Measurements from ENCODE around the gene ROGDI.

Gene ROGDI

GRCh38 chr16:4830408-4830807 lies 28.0 kb upstream of the ROGDI start:
- H3K4me3 ChIP-seq (ENCODE audit: low read depth, low read length), result no peak overlapping the region
- TF ChIP-seq, protein P1, sequence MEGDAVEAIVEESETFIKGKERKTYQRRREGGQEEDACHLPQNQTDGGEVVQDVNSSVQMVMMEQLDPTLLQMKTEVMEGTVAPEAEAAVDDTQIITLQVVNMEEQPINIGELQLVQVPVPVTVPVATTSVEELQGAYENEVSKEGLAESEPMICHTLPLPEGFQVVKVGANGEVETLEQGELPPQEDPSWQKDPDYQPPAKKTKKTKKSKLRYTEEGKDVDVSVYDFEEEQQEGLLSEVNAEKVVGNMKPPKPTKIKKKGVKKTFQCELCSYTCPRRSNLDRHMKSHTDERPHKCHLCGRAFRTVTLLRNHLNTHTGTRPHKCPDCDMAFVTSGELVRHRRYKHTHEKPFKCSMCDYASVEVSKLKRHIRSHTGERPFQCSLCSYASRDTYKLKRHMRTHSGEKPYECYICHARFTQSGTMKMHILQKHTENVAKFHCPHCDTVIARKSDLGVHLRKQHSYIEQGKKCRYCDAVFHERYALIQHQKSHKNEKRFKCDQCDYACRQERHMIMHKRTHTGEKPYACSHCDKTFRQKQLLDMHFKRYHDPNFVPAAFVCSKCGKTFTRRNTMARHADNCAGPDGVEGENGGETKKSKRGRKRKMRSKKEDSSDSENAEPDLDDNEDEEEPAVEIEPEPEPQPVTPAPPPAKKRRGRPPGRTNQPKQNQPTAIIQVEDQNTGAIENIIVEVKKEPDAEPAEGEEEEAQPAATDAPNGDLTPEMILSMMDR (IDR thresholded peaks at IDR 0.05; ENCODE audit: insufficient read depth, low read depth, low read length, missing control alignments), result no peak
- no peak for DNase-seq (ENCODE audit: low read depth)

- no peak overlapping the region for H3K4me3 ChIP-seq (ENCODE audit: low read depth, low read length)
- TF ChIP-seq, protein P1 (IDR thresholded peaks at IDR 0.05; ENCODE audit: insufficient read depth, low read depth, low read length, missing control alignments), result no peak
- no peak for DNase-seq (ENCODE audit: low read depth)
Measured at GRCh38 chr16:4828567-4829321, 26.3 kb upstream of the ROGDI start.

DNA sequence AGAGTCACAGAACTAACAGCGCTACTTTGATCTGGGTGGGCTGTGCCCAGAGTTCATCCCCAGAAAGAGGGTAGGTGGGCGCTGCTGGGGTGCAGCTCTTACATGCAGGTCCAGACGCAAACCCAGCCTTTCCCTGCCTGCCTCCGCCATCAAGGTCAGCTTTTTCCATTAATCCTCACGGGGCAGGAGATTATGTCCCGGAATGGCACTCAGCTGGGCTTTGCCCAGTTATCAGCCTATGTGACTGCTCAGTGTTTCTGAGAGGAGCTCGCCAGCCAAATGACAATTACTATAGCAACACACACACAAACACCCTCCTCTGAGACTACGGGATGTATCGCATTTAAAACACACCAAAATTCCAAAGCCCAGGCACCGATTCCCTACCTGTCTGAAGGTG lies 24.5 kb upstream of the ROGDI start:
- DNase-seq (ENCODE audit: low read depth), result no peak
- H3K4me3 ChIP-seq (ENCODE audit: low read depth, low read length), result no peak overlapping the region
- TF ChIP-seq, protein P1 (IDR thresholded peaks at IDR 0.05; ENCODE audit: insufficient read depth, low read depth, low read length, missing control alignments), result no peak

GRCh38 chr16:4826526-4826925 lies 24.1 kb upstream of the ROGDI start:
- TF ChIP-seq, protein P1 (IDR thresholded peaks at IDR 0.05; ENCODE audit: insufficient read depth, low read depth, low read length, missing control alignments), result no peak
- no peak for DNase-seq (ENCODE audit: low read depth)
- no peak overlapping the region for H3K4me3 ChIP-seq (ENCODE audit: low read depth, low read length)

GRCh38 chr16:4825196-4825595 lies 22.8 kb upstream of the ROGDI start:
- no peak for DNase-seq (ENCODE audit: low read depth)
- H3K4me3 ChIP-seq (ENCODE audit: low read depth, low read length), result no peak overlapping the region
- TF ChIP-seq, protein P1 (IDR thresholded peaks at IDR 0.05; ENCODE audit: insufficient read depth, low read depth, low read length, missing control alignments), result no peak

DNA sequence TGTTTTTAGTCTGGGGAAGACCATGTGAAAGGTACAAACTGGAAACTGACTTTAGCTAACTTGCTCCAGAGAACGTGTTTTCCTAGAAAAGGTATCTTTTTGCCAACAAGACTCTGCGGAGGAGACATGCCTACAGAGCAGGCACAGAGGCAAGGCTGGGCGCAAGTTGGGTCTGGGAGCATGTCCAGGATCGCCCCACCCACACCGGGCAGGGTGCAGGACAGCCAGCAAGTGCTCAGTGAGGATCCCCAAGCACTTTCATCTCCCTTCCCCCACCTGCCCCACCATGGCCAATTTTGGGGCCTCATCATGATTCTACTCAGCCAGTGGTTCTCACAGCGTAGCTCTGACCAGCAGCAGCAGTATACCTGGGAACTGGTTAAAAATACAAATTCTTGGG lies 18.2 kb upstream of the ROGDI start:
- TF ChIP-seq, protein P1 (IDR thresholded peaks at IDR 0.05; ENCODE audit: insufficient read depth, low read depth, low read length, missing control alignments), result no peak
- no peak overlapping the region for H3K4me3 ChIP-seq (ENCODE audit: low read depth, low read length)
- no peak for DNase-seq (ENCODE audit: low read depth)
